HG02938 (cell line): ENCODE results near the gene FIGNL2.
"Not testable (repeated sequence)": the region's sequence is repeated elsewhere in the genome, so short reads cannot be mapped to it uniquely, and the experiment has no call there.

ENCODE experiments used
- ATAC-seq: cut with Tn5 transposase; IDR thresholded peaks from one replicate; pipeline ENCODE4 v1.9.1; 2021; ENCODE audit warnings: mild to moderate bottlenecking, moderate library complexity; ENCODE audit not compliant: unreplicated experiment

FIGNL2 gene

GRCh38 chr12:51848326-51848727 is at the start of gene FIGNL2:
FIGNL2 (minus strand) TSS chr12:51848718; CDS start chr12:51822413, 26,305 bp downstream.
- no peak for ATAC-seq

- ATAC-seq: no peak
Measured at GRCh38 chr12:51897181-51897580, 48.7 kb upstream of the FIGNL2 start.

GRCh38 chr12:51896236-51896635 is 47.7 kb upstream of the FIGNL2 start:
- ATAC-seq: no peak

- no peak for ATAC-seq
Measured at GRCh38 chr12:51895378-51896135, 47.0 kb upstream of the FIGNL2 start.

GRCh38 chr12:51893786-51894185 is 45.3 kb upstream of the FIGNL2 start:
- ATAC-seq: no peak

GRCh38 chr12:51891843-51892242 is 43.3 kb upstream of the FIGNL2 start:
- no peak for ATAC-seq

GRCh38 chr12:51890511-51891171 is 42.1 kb upstream of the FIGNL2 start:
- no peak for ATAC-seq

- ATAC-seq: no peak
Measured at GRCh38 chr12:51890133-51890464, 41.6 kb upstream of the FIGNL2 start.

- ATAC-seq: no peak
Measured at GRCh38 chr12:51889216-51890132, 41.0 kb upstream of the FIGNL2 start.

GRCh38 chr12:51888316-51889215 is 40.0 kb upstream of the FIGNL2 start:
- ATAC-seq: no peak

- no peak for ATAC-seq
Measured at GRCh38 chr12:51887476-51888315, 39.2 kb upstream of the FIGNL2 start, which contains the start of gene ANKRD33. ANKRD33 (plus strand) TSS chr12:51888103; CDS start chr12:51888187, 84 bp downstream.

GRCh38 chr12:51886021-51886710 is 37.6 kb upstream of the FIGNL2 start:
- ATAC-seq: no peak

GRCh38 chr12:51885294-51886020 is 36.9 kb upstream of the FIGNL2 start:
- not testable (repeated sequence) for ATAC-seq

GRCh38 chr12:51884676-51885229 is 36.2 kb upstream of the FIGNL2 start:
- no peak for ATAC-seq

GRCh38 chr12:51883998-51884675 is 35.6 kb upstream of the FIGNL2 start:
- ATAC-seq: no peak

GRCh38 chr12:51883295-51883694 is 34.8 kb upstream of the FIGNL2 start:
- ATAC-seq: no peak

- no peak for ATAC-seq
Measured at GRCh38 chr12:51879102-51879501, 30.6 kb upstream of the FIGNL2 start.
